Amniotic epithelial cell (primary cell): ENCODE data around the gene CBLN3.

ENCODE experiments used
- DNase-seq: peaks from one replicate; pipeline ENCODE4 v3.0.0-alpha.2; 2010; ENCODE audit warnings: low read depth

The CBLN3 gene

DNA sequence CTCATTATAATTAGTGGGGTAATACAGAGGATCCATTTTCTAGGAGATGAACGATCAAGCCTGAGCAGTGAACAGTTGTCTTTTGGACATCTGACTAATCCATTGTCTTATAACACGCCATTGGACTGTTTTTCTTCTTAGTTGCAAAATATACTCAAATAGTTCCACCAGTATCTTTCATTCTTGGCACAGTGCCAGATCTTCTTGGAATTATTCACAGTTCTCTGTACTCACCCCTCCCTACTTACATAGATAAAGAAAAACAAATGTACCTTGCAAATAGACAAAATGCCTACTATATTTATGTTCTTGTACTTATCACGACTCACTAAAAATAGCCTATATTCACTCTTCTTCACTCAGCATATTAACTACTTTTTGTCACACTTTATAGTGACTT, 3.8 kb downstream of the CBLN3 start:
- DNase-seq, result peak; percentile 94

DNA sequence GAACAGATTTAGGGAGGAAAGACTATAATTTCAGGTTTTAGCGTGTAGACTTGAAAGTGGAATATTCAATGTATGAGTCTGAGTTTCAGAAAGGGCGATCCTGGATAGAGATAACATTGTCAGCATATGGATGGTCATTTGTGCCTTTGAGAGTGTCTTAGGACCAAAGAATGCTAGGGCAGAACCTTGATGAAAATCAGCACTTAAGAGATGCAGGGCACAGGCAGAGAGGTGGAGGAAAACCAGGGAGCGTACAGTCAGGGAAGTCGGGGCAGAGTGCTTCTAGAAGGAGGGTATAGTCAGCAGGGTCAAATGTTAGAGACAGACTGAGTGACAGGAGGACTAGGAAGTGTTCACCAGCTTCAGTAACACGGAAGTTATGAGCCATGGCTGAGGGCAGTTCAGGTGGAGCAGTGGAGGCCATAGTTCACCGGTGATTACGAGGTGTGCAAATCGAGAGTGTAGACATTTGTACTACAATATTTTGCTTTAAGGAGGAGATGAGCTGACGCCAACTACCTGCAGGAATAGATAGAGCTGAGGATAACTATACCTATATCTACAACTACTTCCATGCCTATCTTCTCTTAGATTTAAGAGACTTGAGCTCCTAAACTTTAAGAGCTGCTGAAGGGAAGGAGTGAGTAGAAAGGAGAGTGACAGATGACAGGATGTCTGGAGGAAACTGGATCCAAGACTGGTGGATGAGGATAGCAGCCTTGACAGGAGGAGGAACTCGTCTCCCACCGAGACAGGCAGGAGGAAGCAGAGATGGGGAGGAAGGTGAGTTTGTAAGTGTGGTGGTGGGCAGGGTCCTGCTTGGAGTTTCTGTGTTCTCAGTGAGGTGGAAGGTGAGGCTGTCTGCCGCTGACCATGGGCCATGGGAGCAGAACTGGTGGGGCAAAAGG, 6.5 kb downstream of the CBLN3 start:
- DNase-seq, result no peak

DNA sequence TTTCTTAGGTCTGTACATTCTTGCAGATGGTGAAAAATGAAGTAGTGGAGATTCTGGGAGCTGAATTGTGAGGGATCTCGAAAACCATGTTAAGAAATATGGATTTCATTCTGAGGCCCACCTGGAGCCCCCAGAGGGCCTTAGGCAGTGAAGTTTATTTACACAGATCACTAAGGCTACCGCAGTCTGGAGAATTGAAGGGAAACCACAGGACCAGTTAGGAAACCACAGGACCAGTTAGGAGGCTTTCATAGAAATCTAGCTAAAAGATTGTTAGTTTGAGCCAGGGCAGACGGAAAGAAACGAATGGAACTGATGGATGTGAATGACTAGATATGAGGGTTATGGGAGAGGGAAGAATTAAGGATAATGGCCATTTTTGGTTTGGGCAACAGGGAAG, 7.2 kb downstream of the CBLN3 start:
- DNase-seq, result no peak

DNA sequence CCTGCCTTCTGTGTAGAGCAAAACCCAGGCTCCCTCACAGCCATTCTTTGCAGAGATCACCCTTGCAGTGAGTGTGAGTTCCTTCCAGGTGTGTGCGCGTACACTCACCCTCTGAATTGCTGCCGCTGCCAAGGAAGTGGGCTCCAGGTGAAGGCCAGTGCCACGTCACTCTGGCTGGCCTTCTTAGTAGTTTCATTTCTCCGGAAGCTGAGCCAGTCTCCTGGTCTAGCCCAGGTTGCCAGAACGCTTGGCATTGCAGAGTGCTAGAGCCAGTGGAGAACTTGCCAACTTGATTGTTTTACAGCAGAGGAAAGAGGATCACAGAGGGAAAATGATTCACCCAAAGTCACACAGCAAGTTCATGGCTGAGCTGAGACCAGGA, 11.0 kb downstream of the CBLN3 start:
- no peak for DNase-seq

DNA sequence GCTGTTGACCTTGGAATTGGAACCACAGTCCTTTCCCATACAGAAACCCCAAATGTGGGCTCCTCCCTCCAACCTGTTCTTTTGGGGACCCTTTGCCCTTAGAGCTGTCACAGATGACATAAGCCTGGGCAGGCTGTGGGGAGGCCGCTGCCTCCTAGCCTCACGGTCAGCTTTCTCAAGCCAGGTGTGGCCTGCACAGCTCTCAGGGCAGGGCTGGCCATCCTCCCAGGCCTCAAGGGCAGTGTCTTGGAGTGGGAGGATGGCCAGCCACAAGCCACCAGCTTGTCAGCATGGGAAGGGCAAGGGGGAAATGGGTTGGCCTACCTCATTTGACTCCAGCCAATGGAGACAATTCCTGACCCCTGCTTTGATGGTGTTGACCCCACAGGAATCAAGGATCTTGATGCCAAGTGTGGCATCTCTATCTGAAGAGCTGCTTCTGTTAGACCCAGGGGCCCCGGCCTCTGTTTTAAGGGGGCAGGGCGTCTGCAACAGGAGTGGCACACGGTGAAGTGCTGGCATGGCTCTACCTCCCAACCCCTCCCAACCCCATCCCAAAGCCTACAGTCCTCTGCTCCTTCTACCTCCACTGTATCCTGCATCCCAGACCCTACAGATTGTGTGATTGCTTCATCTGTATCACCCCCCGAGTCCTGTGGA, 11.5 kb downstream of the CBLN3 start:
- no peak for DNase-seq

DNA sequence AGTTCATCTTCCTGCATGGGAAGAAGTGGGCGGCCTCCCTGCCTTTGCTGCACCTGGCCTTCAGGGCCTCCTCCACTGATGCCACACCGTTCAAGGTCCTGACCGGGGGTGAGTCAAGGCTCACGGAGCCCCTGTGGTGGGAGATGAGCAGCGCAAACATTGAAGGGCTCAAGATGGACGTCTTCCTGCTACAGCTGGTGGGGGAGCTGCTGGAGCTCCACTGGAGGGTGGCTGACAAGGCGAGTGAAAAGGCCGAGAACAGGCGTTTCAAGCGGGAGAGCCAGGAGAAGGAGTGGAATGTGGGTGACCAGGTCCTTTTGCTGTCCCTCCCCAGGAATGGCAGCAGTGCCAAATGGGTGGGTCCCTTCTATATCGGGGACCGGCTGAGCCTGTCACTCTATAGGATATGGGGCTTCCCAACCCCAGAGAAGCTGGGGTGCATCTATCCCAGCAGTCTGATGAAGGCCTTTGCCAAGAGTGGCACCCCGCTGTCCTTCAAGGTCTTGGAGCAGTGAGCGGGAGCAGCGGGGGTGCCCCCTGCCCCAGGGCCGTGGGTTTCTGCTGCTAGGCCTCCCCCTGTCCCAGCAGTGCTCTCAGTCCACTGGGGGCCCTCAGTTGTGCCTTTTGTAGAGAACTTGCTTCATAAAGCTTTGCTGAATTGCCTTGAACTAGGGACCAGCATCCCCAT, 12.4 kb downstream of the CBLN3 start:
- no peak for DNase-seq

DNA sequence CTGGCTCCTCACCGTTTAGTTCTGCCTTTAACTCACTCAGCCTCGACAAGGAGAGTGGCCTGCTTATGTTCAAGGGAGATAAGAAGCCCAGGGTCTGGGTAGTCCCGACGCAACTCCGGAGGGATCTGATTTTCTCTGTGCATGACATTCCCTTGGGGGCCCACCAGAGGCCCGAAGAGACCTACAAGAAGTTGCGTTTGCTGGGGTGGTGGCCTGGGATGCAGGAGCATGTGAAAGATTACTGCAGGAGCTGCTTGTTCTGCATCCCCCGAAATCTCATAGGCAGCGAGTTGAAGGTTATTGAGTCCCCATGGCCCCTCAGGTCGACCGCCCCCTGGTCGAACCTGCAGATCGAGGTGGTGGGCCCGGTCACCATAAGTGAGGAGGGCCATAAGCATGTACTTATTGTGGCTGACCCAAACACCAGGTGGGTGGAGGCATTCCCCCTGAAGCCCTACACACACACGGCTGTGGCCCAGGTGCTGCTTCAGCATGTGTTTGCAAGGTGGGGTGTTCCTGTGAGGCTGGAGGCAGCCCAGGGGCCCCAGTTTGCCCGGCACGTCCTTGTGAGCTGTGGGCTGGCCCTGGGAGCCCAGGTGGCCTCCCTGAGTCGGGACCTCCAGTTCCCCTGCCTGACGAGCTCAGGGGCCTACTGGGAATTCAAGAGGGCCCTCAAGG, 13.1 kb downstream of the CBLN3 start:
- no peak for DNase-seq

DNA sequence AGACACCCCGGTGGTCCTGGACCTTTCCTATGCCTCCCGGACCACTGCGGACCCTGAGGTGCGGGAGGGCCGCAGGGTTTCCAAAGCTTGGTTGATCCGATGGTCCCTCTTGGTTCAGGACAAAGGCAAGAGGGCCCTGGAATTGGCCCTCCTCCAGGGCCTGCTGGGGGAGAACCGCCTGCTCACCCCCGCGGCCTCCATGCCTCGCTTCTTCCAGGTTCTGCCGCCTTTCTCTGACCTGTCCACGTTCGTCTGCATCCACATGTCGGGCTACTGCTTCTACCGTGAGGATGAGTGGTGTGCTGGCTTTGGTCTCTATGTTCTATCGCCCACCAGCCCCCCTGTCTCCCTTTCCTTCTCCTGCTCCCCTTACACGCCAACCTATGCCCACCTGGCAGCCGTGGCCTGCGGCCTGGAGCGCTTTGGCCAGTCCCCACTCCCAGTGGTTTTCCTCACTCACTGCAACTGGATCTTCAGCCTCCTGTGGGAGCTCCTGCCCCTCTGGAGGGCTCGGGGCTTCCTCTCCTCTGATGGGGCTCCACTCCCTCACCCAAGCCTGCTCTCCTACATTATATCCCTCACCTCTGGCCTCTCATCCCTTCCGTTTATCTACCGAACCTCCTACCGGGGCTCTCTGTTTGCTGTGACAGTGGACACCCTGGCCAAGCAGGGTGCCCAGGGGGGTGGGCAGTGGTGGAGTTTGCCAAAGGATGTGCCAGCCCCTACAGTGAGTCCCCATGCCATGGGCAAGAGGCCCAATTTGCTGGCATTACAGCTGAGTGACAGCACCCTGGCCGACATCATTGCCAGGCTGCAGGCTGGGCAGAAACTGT, 13.8 kb downstream of the CBLN3 start:
- no peak for DNase-seq

DNA sequence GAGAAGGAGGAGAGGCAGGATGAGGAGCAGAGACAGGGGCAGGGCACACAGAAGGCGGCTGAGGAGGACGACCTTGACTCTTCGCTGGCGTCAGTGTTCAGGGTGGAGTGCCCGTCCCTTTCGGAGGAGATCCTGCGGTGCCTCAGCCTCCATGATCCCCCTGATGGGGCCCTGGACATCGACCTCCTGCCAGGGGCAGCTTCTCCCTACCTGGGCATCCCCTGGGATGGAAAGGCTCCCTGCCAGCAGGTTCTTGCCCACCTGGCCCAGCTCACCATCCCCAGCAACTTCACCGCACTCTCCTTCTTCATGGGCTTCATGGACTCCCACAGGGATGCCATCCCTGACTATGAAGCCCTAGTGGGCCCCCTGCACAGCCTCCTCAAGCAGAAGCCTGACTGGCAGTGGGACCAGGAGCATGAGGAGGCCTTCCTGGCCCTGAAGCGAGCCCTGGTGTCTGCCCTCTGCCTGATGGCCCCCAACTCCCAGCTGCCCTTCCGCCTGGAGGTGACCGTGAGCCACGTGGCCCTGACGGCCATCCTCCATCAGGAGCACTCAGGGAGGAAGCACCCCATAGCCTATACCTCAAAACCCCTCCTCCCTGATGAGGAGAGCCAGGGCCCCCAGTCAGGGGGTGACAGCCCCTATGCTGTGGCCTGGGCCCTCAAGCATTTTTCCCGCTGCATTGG, 14.6 kb downstream of the CBLN3 start:
- no peak for DNase-seq

DNA sequence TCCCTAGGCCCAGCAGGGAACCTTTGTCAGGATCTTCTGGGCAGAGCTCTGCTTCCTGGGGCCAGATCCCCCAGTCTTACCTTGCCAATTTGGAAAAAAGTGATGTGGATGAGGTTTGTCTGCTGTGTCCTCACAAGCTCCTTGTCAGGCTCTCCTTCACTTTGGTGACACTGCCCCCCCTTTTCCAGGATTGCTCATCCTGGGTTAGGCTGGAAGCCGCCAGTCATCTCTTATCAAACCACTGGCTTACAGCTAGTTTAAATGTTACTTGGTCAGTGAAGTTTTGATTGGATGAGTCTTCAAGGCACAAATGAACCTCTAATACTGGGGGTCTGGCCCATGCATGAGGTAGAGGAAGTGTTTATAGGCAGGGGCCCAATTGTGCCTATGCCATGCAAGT, 15.4 kb downstream of the CBLN3 start:
- no peak for DNase-seq

DNA sequence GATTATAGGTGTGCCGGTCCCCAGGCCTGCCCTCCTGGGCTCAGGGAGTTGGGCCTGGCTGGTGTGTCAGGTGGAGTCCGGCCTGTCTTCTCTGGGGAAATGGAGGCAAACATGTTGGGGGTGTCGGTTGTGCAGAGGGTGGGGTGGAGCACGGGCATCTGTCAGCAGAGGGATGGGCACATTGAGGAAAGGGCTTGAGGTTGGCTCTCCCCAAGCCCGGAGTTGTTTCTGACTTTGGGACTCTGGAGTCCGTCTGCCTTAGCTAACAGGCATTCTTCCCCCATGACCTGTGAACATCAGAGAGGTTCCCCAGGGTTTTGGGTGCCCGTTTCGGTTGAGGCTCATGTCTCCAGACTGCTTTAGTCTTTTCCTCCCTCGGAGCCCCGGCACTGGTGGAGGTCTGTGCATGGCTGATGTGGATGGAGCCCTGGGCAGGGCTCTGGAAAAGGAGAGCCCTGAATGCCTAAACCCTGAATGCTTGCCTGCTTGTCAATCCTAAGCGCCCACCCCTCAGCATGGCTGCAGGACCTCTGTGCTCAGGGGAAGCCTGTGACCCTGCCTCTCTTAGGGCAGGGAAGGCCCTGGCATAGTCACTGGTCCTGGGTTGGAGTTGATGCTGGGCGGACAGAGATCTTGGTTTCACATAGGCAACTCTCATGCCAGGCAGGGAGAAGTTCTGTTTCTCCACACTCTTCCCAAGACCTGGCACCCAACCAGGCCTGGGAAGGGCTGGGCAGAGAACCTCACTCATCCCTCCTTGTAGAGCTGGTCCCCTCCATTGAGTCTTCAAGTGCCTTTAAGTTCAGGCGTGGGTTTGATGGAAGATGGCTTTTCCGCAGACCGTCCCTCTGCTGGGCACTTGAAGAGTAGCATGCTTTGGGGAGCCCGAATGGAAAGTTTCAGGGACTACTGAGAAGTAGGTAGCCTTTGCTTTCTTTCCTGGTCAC, 17.8 kb downstream of the CBLN3 start:
- DNase-seq, result peak; percentile 60

DNA sequence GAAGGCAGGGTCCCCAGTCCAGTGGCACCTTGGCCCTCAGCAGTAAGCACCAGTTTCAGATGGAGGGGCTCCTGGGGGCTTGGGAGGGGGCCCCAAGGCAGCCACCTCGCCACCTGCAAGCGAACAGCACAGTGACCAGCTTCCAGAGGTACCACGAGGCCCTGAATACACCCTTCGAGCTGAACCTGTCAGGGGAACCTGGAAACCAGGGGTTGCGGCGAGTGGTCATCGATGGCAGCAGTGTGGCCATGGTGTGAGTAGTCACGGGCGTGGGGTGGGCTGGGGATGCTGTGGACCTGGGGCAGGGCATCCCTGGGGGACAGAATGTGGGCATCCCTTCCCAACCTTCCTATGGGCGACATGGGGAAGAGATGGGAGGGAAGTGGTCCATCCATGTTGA, 19.5 kb downstream of the CBLN3 start:
- no peak for DNase-seq

DNA sequence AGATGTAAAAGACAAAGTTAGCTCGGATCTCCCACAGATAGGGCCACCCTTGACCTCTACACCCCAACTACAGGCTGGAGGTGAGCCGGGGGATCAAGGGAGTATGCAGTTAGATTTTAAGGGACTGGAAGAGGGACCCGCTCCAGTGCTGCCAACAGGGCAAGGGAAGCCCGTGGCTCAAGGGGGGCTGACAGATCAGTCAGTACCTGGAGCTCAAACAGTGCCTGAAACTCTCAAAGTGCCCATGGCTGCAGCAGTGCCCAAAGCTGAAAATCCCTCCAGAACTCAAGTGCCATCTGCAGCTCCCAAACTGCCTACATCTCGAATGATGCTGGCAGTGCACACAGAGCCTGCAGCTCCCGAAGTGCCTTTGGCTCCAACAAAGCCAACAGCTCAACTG, 20.3 kb downstream of the CBLN3 start:
- no peak for DNase-seq

DNA sequence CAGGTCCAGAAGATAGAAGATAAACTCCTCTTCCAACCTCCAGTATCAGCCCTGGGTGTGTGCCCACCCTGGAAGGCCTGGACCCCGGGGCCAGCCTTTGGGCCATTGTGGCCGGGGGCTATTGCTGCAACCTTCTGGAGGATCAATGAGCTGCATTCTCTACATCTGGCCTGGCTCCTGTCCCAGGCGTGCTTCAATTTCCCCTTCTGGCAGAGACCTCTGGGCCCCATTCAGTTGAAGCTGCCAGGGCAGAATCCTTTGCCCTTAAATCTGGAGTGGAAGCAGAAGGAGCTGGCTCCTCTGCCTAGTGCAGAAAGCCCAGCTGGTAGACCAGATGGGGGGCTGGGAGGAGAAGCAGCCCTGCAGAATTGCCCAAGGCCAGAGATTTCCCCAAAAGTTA, 20.7 kb downstream of the CBLN3 start:
- no peak for DNase-seq

DNA sequence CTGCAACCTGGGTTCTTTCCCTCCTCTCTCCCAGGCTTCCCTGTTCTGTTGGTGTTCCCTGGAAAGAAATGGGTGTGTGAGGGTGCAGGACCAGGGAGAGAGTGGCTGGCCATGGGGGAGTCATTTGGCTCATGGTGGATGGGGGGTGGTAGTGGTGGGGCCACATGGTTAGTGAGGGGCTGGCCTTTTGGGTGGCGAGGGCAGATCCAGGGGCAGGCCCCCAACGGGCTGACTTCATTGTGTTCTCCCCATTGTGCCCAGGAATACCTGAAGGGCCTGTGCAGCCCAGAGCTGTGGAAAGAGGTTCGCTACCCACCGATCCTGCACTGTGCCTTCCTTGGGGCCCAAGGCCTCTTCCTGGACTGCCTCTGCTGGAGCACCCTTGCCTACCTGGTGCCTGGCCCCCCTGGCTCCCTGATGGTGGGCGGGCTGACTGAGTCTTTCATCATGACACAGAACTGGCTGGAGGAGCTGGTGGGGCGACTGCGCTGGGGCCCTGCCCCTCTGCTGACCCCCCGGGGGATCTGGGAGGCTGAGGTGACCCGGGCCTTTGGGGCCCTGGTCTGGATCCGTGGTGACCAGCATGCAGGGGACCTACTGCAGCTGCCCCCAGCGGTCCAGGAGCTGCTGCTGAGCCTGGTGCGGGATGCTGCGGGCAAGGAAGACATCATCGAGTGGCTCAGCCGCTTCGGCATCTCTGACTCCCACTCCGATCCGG, 21.7 kb downstream of the CBLN3 start:
- no peak for DNase-seq

DNA sequence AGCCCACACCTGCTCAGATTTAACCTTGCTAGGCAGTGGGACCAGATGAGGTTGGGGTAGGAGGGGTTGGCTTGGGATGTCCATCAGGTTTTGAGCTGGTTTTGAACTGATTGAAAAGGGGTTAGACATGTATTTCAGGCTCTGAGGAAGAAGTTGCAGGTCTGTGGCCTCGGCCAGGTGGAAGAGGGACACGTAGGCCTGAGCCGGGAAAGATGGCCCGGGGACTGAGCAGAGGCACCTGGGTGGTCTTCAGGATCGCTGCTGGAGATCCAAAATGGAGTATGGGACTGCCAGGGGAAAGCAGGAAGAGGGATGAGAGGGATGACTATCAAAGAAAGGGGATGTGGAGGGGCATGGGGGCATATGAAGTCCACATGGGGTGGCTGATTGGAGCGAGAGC, 23.1 kb downstream of the CBLN3 start:
- no peak for DNase-seq

DNA sequence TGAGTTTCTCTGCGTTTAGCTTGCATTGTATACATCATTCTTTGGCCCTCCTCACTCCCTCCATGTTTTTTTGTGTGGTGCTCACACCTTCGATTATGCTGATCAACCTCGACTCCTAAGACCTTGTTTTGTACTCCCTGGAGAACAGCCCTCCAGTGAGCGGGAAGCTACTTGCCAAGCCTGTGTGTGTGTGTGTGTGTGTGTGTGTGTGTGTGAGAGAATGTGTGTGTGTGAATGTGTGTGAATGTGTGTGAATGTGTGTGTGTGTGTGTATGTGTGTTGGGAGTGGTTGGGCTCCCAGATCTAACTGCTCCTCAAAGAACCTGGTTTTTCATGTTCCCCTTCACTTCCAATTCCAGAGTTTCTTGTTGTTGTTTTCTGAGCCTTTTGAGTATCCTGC, 24.7 kb downstream of the CBLN3 start:
- no peak for DNase-seq

DNA sequence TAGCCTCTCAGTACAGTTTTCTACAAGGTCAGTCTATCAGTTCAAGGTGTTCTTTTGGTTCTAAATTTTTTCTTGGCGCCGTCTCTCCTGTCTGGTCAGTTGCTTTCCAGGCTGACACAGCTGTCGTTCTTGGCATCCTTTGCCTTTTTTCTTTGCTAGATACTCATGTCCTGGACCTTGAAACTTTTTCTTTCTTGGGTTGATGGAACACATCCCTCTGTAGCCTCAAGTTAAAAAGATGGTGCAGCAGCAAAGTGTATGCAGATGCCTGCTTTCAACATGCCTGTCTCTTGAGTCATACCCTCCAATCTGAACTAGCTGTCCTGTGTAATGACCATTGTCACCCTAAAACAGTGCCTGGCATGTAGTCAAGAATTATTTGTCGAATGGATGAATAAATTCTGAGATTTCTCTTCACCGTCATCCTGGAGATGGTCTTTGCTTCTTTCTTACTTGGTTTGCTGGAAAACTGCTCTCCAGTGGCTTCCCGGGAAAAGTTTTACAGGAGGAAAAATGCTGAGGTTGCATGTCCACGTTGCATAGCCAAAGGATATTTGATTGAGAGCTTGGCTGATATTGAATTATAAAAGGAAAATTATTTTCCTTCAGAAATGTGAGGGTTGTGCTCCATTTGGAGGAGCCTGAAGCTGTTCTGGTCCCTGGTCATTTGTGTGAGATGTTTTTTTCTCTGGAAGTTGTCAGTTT, 26.0 kb downstream of the CBLN3 start:
- DNase-seq, result no peak
